Endodermal cell (in vitro differentiated cells): Measurements from ENCODE around the gene TMEM40. TPM values are rescaled to one million over a fixed set of nuclear protein-coding genes. Genes with fewer than 3 reads are reported as not detected.

Source experiments
- DNase-seq: peaks from one replicate; pipeline ENCODE4 v3.0.0-alpha.2; 2017
- H3K27ac ChIP-seq: 2 replicates; pipeline ENCODE4 v1.5.1; 2013; ENCODE audit warnings: mild to moderate bottlenecking, low read depth, low read length, moderate library complexity
- H3K27me3 ChIP-seq: 2 replicates; pipeline ENCODE4 v1.6.1; 2013; ENCODE audit warnings: mild to moderate bottlenecking, low read length, moderate library complexity; ENCODE audit not compliant: insufficient read depth, control insufficient read depth, poor library complexity, severe bottlenecking
- H3K36me3 ChIP-seq: 2 replicates; pipeline ENCODE4 v1.7.0; 2013; ENCODE audit warnings: mild to moderate bottlenecking, low read length, moderate library complexity; ENCODE audit not compliant: control insufficient read depth, insufficient read depth
- H3K4me1 ChIP-seq: one replicate; pipeline ENCODE4 v1.7.0; 2013; ENCODE audit warnings: low read length; ENCODE audit not compliant: control insufficient read depth, insufficient read depth
- H3K4me3 ChIP-seq: 2 replicates; pipeline ENCODE4 v1.5.1; 2013; ENCODE audit warnings: mild to moderate bottlenecking, low read length, moderate library complexity
- H3K9ac ChIP-seq: 2 replicates; pipeline ENCODE4 v1.6.1; 2013; ENCODE audit warnings: mild to moderate bottlenecking, low read length, moderate library complexity; ENCODE audit not compliant: poor library complexity, severe bottlenecking; ENCODE audit errors: extremely low read depth
- H3K9me3 ChIP-seq: 2 replicates; pipeline ENCODE4 v1.6.1; 2013; ENCODE audit warnings: mild to moderate bottlenecking, low read length, moderate library complexity; ENCODE audit not compliant: control insufficient read depth
- H3K27ac Mint-ChIP-seq: 2 replicates; pipeline ENCODE4 v1.8.0; 2020; ENCODE audit warnings: mixed read lengths
- H3K27me3 Mint-ChIP-seq: 2 replicates; pipeline ENCODE4 v1.8.0; 2021; ENCODE audit warnings: mild to moderate bottlenecking, mixed read lengths; ENCODE audit not compliant: insufficient read depth
- H3K36me3 Mint-ChIP-seq: 2 replicates; pipeline ENCODE4 v1.8.0; 2020; ENCODE audit warnings: low read depth, mixed read lengths
- H3K4me1 Mint-ChIP-seq: 2 replicates; pipeline ENCODE4 v1.8.0; 2020; ENCODE audit warnings: mixed read lengths
- H3K4me3 Mint-ChIP-seq: 2 replicates; pipeline ENCODE4 v1.8.0; 2020; ENCODE audit warnings: mild to moderate bottlenecking, moderate library complexity, mixed read lengths
- H3K9me3 Mint-ChIP-seq: 2 replicates; pipeline ENCODE4 v1.8.0; 2020; ENCODE audit warnings: mild to moderate bottlenecking, mixed read lengths
- WGBS, 2 experiments: methylation state at CpG; one replicate each; pipeline versions ENCODE4 v1.1.5 to v1.1.7; 2013; ENCODE audit warnings: missing lambda C conversion rate in 2 of 2, mixed read lengths in 1 of 2; ENCODE audit not compliant: insufficient coverage in 1 of 2, insufficient read length in 1 of 2; 5-methylcytosine and 5-hydroxymethylcytosine counted together
- total RNA-seq, 2 donors: library from RNA; stranded (reverse); fragmentation: NEBNext Ultra II Directional in 1 of 2; extraction: Animal tissue kit (Norgen Biotek cat#: 25700) in 1 of 2; gene quantifications; 2 replicates in 1 of 2; 3 replicates in 1 of 2; pipeline ENCODE4 v1.2.1, GENCODE V29; 2021
- TF ChIP-seq, protein P1 (sequence below): fragments of 200-600 bp; sonication (generic); conservative IDR thresholded peaks from 2 replicates; pipeline ENCODE4 v1.5.0; 2021; ENCODE audit warnings: antibody characterized with exemption, mild to moderate bottlenecking

Gene TMEM40
- total RNA-seq, 2 donors from 2014 or later = not detected

- H3K9ac ChIP-seq = no peak overlapping the region
- H3K4me3 ChIP-seq = no peak overlapping the region
- H3K4me1 ChIP-seq = no peaks in the 10 kb centered on the region
- TF ChIP-seq, protein P1, sequence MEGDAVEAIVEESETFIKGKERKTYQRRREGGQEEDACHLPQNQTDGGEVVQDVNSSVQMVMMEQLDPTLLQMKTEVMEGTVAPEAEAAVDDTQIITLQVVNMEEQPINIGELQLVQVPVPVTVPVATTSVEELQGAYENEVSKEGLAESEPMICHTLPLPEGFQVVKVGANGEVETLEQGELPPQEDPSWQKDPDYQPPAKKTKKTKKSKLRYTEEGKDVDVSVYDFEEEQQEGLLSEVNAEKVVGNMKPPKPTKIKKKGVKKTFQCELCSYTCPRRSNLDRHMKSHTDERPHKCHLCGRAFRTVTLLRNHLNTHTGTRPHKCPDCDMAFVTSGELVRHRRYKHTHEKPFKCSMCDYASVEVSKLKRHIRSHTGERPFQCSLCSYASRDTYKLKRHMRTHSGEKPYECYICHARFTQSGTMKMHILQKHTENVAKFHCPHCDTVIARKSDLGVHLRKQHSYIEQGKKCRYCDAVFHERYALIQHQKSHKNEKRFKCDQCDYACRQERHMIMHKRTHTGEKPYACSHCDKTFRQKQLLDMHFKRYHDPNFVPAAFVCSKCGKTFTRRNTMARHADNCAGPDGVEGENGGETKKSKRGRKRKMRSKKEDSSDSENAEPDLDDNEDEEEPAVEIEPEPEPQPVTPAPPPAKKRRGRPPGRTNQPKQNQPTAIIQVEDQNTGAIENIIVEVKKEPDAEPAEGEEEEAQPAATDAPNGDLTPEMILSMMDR = no peak
- Mint-ChIP-seq H3K36me3 (no peaks in the 10 kb centered on the region), H3K27ac (no peak overlapping the region), H3K4me3 (no peak overlapping the region), H3K9me3 (no peaks in the 10 kb centered on the region), H3K27me3 (peaks cover 10% of the 10 kb centered on the region), H3K4me1 (no peaks in the 10 kb centered on the region)
- H3K36me3 ChIP-seq = no peaks in the 10 kb centered on the region
- no peak overlapping the region for H3K27ac ChIP-seq
- H3K27me3 ChIP-seq = no peaks in the 10 kb centered on the region
- H3K9me3 ChIP-seq = no peaks in the 10 kb centered on the region
- WGBS, 2 experiments = 78 to 81% methylated on average over 3 to 4 of the region's 4 CpGs
- DNase-seq = no peak
These were observed 15.6 kb upstream of the TMEM40 start for GRCh38 chr3:12774619-12775018.

- Mint-ChIP-seq H3K27me3 (peaks cover 14% of the 10 kb centered on the region), H3K27ac (no peak overlapping the region), H3K4me3 (no peak overlapping the region), H3K4me1 (no peaks in the 10 kb centered on the region), H3K36me3 (no peaks in the 10 kb centered on the region), H3K9me3 (no peaks in the 10 kb centered on the region)
- TF ChIP-seq, protein P1 = no peak
- Histone ChIP-seq H3K9me3 (no peaks in the 10 kb centered on the region), H3K27ac (no peak overlapping the region), H3K4me3 (no peak overlapping the region), H3K27me3 (no peaks in the 10 kb centered on the region), H3K4me1 (no peaks in the 10 kb centered on the region), H3K36me3 (no peaks in the 10 kb centered on the region), H3K9ac (no peak overlapping the region)
- no peak for DNase-seq
- 91 to 100% methylated on average over 1 of the region's 1 CpG for WGBS, 2 experiments
These were observed 14.6 kb upstream of the TMEM40 start for GRCh38 chr3:12773710-12774086.

DNA sequence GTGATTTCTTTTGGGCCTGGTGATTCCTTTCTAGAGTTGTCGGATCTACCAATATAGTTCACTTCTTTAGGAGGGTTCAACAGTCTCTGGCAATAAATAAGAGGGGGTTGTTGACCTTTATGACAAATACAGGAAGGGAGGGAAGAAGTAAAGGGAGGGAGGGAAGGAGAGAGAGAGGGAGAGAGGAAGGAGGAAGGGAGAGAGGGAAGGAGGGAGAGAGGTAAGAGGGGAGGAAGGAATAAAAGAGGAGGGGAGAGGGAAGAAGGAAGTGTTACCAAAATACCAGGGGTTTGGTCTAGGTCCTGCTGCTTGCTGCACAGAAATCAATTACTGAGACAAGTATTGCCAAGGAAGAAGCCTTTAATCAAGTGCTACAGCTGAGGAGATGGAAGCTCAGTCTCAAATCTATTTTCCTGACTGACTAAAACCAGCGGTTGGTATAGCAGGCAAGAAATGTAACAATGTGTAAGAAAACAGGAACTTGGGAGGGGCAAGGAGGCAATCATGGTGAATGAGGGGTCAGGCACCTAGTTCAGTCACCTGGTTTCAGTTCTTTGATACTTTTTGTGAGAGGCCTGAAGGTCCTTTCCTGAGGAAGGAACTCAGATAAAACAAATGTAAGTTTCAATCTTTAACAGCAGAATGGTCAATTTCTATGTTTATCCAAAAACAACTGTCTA is 14.1 kb upstream of the TMEM40 start:
- no peaks in the 10 kb centered on the region for H3K9me3 Mint-ChIP-seq
- H3K27ac ChIP-seq = no peak overlapping the region
- TF ChIP-seq, protein P1 = no peak
- H3K36me3 ChIP-seq = no peaks in the 10 kb centered on the region
- no peaks in the 10 kb centered on the region for H3K9me3 ChIP-seq
- WGBS, 2 experiments = 83 to 93% methylated on average over 2 of the region's 2 CpGs
- no peak overlapping the region for H3K27ac Mint-ChIP-seq
- H3K4me3 ChIP-seq = no peak overlapping the region
- no peak for DNase-seq
- no peaks in the 10 kb centered on the region for H3K36me3 Mint-ChIP-seq
- H3K4me1 ChIP-seq = no peaks in the 10 kb centered on the region
- no peak overlapping the region for H3K4me3 Mint-ChIP-seq
- H3K27me3 Mint-ChIP-seq = peaks cover 16% of the 10 kb centered on the region
- H3K27me3 ChIP-seq = no peaks in the 10 kb centered on the region
- H3K4me1 Mint-ChIP-seq = no peaks in the 10 kb centered on the region
- no peak overlapping the region for H3K9ac ChIP-seq
